Breast epithelium (tissue), 4 donors: Measurements from ENCODE around the gene INHA. TPM values are rescaled to one million over a fixed set of nuclear protein-coding genes. Genes with fewer than 3 reads are reported as not detected.

Experiments used
- DNase-seq, 2 donors: peaks; one replicate each; pipeline ENCODE4 v3.0.0-alpha.2; 2019; ENCODE audit warnings: low spot score in 2 of 2
- H3K27ac ChIP-seq, 2 donors: fragments of 200-600 bp; sonication (generic) in 1 of 2; one replicate each; pipeline ENCODE4 v1.5.1; 2016 to 2019; ENCODE audit warnings: mild to moderate bottlenecking in 1 of 2
- H3K27me3 ChIP-seq, 2 donors: fragments of 200-600 bp; sonication (generic) in 1 of 2; one replicate each; pipeline versions ENCODE4 v1.5.1 to v1.6.0; 2017 to 2019; ENCODE audit warnings: control low read depth in 1 of 2, mild to moderate bottlenecking in 1 of 2
- H3K36me3 ChIP-seq: fragments of 200-600 bp; one replicate; pipeline ENCODE4 v1.5.1; 2019
- H3K4me1 ChIP-seq, 2 donors: fragments of 200-600 bp; sonication (generic); one replicate each; pipeline ENCODE4 v1.5.1; 2016 to 2019; ENCODE audit warnings: control low read depth in 1 of 2
- H3K4me3 ChIP-seq, 3 donors: fragments of 200-600 bp; sonication (generic); 1 replicate in 2 of 3; 2 replicates in 1 of 3; pipeline ENCODE4 v1.5.1; 2016 to 2019; ENCODE audit warnings: mild to moderate bottlenecking in 3 of 3, moderate library complexity in 2 of 3
- H3K9me3 ChIP-seq, 2 donors: fragments of 200-600 bp; sonication (generic) in 1 of 2; one replicate each; pipeline ENCODE4 v1.5.1; 2016 to 2019; ENCODE audit warnings: control low read depth in 1 of 2
- CTCF ChIP-seq, 3 donors: fragments of 450-650 bp; IDR thresholded peaks; one replicate each; pipeline ENCODE4 v1.5.1; 2016 to 2017; ENCODE audit warnings: antibody characterized with exemption in 3 of 3, mild to moderate bottlenecking in 3 of 3, moderate library complexity in 3 of 3
- POLR2A ChIP-seq: fragments of 450-650 bp; IDR thresholded peaks from one replicate; pipeline ENCODE4 v1.6.1; 2016; ENCODE audit warnings: antibody characterized with exemption, mild to moderate bottlenecking, moderate library complexity
- POLR2AphosphoS5 ChIP-seq, 3 donors: sonication (generic); formaldehyde crosslinking; IDR thresholded peaks; one replicate each; pipeline ENCODE4 v1.6.1; 2017; ENCODE audit warnings: antibody characterized with exemption in 3 of 3
- intact Hi-C: fragments of 100-400 bp; cut with DNase I; formaldehyde crosslinking; loops from one replicate; pipeline ENCODE4 v1.15.1; 2023; ENCODE audit warnings: low total_unique reads
- total RNA-seq, 3 donors: library from RNA; depleted of rRNA; stranded (reverse); fragments of >200 nt; gene quantifications; one replicate each; pipeline ENCODE4 v1.1.0, GENCODE V29; 2016

INHA gene
- total RNA-seq, 3 donors from 2014 or later: 0.64 to 0.73 TPM; not detected in 1

DNA sequence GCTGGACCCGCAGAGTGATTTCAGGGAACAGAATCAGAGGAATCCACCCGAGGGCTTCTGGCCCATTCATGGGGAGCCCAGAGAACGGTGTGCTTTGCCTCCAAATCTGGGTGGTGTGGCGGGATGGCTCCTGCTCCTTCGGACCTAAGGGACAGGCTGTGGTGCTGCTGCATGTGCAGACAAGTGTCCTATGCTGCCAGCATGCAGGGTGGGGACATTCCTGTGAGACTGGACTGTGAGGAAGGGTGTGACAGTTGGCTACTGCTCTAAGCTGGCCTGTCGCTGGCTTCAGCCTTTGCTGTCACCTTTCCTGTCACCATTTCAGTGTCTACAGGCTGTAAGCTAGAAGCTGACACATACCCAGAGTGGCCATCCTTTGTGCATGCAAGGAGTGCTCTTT lies 52.5 kb downstream of the INHA start:
- no peak overlapping the region for H3K4me3 ChIP-seq
- no peaks in the 10 kb centered on the region for H3K36me3 ChIP-seq
- H3K9me3 ChIP-seq: no peaks in the 10 kb centered on the region
- no peaks in the 10 kb centered on the region for H3K27me3 ChIP-seq
- H3K27ac ChIP-seq: no peak overlapping the region
- intact Hi-C loops: no loop called here
- TF ChIP-seq CTCF (IDR thresholded peaks at IDR 0.05): no peak
- TF ChIP-seq POLR2AphosphoS5 (IDR thresholded peaks at IDR 0.05): no peak
- no peak for TF ChIP-seq POLR2A
- no peak for DNase-seq
- peaks cover 0 to 3% of the 10 kb centered on the region in 2 donors for H3K4me1 ChIP-seq

DNA sequence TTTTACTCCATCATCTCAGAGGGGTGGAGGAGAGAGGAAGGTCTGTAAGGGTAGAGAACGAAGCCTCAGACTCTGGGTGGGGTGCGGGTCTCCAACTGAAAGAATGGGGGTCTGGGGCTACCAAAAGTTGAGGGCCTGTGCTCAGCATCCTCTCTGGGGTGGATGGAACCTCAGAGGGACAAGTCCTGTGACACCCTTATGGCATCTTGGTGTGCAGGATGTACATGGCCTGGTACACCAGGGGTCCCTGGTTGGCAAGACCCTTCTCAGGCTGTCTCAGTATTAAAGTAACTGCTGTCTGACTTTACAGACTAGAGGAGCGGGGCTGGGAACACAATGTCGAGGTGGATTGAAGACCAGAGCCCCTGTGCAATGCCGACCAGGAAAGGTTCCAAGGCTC lies 53.1 kb downstream of the INHA start:
- Histone ChIP-seq H3K4me1 (peaks cover 0 to 3% of the 10 kb centered on the region in 2 donors), H3K27ac (no peak overlapping the region), H3K9me3 (no peaks in the 10 kb centered on the region), H3K4me3 (no peak overlapping the region), H3K36me3 (no peaks in the 10 kb centered on the region), H3K27me3 (no peaks in the 10 kb centered on the region)
- DNase-seq: no peak
- TF ChIP-seq POLR2A (no peak), CTCF (IDR thresholded peaks at IDR 0.05) (no peak), POLR2AphosphoS5 (IDR thresholded peaks at IDR 0.05) (no peak)
- intact Hi-C loops: no loop called here

Other genes starting within 250 kb of the INHA start
- gene RESP18, start 239.6 kb upstream of the INHA start, total RNA-seq: not detected
- 10 to 100 TPM; 49.8 to 81.9 (median 79.0) TPM for gene DNPEP, start 184.4 kb upstream of the INHA start, total RNA-seq
- 10 to 100 TPM; 17.1 to 29.6 (median 29.5) TPM for gene DES, start 153.9 kb upstream of the INHA start, total RNA-seq
- gene SPEG, start 137.5 kb upstream of the INHA start, total RNA-seq: 10 to 100 TPM in 2 of 3 donors, under 1 TPM in 1; 0.32 to 36.6 (median 21.0) TPM
- gene GMPPA, start 73.4 kb upstream of the INHA start, total RNA-seq: 10 to 100 TPM; 15.7 to 33.4 (median 29.7) TPM
- under 1 TPM in 1 of 3 donors, not detected in 2; 0.44 TPM for gene ASIC4, start 57.8 kb upstream of the INHA start, total RNA-seq
- gene CHPF, start 28.5 kb upstream of the INHA start, total RNA-seq: 10 to 100 TPM; 46.5 to 58.9 (median 49.0) TPM
- gene TMEM198, start 28.3 kb upstream of the INHA start, total RNA-seq: 1 to 10 TPM; 1.6 to 1.9 (median 1.8) TPM
- gene OBSL1, start 771 bp upstream of the INHA start, total RNA-seq: 10 to 100 TPM; 69.2 to 91.9 (median 73.1) TPM
- 10 to 100 TPM; 11.2 to 16.7 (median 15.7) TPM for gene STK11IP, start 25.5 kb downstream of the INHA start, total RNA-seq
- 1 to 10 TPM; 2.1 to 4.7 (median 4.6) TPM for gene SLC4A3, start 55.3 kb downstream of the INHA start, total RNA-seq